GM12878 (cell line): ENCODE measurements around the gene STPG3.

Source experiments
- EED ChIP-seq: sonication (generic); IDR thresholded peaks from 2 replicates; pipeline ENCODE4 v1.6.1; 2016; ENCODE audit warnings: antibody characterized with exemption, low read depth
- FOS ChIP-seq: IDR thresholded peaks from 3 replicates; pipeline ENCODE4 v1.6.1; 2011; ENCODE audit warnings: borderline replicate concordance; ENCODE audit not compliant: insufficient read length; ENCODE audit errors: extremely low read depth
- NFYB ChIP-seq: IDR thresholded peaks from 2 replicates; pipeline ENCODE4 v1.6.1; 2011; ENCODE audit warnings: low read depth, mild to moderate bottlenecking, low read length, improper control_type of control experiment, moderate library complexity; ENCODE audit not compliant: insufficient read depth
- POLR2A ChIP-seq: IDR thresholded peaks from 2 replicates; pipeline ENCODE4 v1.6.1; 2011; ENCODE audit warnings: low read depth, mild to moderate bottlenecking, low read length
- POLR2AphosphoS5 ChIP-seq: IDR thresholded peaks from 2 replicates; pipeline ENCODE4 v1.6.1; 2011; ENCODE audit warnings: mild to moderate bottlenecking, low read length, inconsistent platforms
- SUZ12 ChIP-seq: fragments of 200-600 bp; sonication (generic); IDR thresholded peaks from one replicate; pipeline ENCODE4 v1.6.1; 2018; ENCODE audit warnings: antibody characterized with exemption, mild to moderate bottlenecking; ENCODE audit not compliant: unreplicated experiment
- TF ChIP-seq, protein P1 (sequence below), 3 experiments: IDR thresholded peaks in 2 of 3; conservative IDR thresholded peaks in 1 of 3; 2 replicates each; pipeline ENCODE4 v1.5.1; 2011; ENCODE audit warnings: low read depth in 3 of 3, low read length in 3 of 3, mild to moderate bottlenecking in 3 of 3, control low read depth in 2 of 3, moderate library complexity in 2 of 3, inconsistent platforms in 1 of 3, mixed read lengths in 1 of 3; ENCODE audit not compliant: control insufficient read depth in 2 of 3, insufficient read depth in 1 of 3; ENCODE audit errors: extremely low read depth in 1 of 3
- TF ChIP-seq, protein P2 (sequence below): fragments of 450-650 bp; IDR thresholded peaks from 2 replicates; pipeline ENCODE4 v1.6.1; 2017; ENCODE audit warnings: mild to moderate bottlenecking, low read depth, inconsistent platforms; ENCODE audit not compliant: poor library complexity, severe bottlenecking
- TF ChIP-seq, protein P3 (sequence below): fragments of 450-650 bp; IDR thresholded peaks from 2 replicates; pipeline ENCODE4 v1.6.1; 2016; ENCODE audit warnings: mild to moderate bottlenecking

DNA sequence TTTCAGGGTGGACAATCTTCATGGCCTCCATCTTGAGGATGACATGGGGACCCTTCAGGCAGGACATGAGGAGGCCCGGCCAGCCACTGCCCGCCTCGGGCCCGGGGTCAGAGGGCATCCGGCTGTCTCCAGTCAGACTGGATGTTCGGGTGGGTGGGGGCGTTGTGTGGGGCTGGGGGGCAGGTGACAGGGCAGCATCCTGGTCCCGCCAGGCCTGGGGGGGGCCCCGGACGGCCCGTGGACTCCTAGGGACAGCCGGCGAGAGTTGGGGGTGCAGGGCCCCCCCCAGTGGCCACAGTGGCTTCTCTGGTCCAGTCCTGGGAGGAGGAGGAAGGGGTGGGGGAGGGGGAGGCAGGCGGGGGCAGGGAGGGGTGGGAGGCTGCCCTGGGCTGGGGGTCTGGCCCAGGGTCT is 30.0 kb upstream of the STPG3 start:
- TF ChIP-seq, protein P1, sequence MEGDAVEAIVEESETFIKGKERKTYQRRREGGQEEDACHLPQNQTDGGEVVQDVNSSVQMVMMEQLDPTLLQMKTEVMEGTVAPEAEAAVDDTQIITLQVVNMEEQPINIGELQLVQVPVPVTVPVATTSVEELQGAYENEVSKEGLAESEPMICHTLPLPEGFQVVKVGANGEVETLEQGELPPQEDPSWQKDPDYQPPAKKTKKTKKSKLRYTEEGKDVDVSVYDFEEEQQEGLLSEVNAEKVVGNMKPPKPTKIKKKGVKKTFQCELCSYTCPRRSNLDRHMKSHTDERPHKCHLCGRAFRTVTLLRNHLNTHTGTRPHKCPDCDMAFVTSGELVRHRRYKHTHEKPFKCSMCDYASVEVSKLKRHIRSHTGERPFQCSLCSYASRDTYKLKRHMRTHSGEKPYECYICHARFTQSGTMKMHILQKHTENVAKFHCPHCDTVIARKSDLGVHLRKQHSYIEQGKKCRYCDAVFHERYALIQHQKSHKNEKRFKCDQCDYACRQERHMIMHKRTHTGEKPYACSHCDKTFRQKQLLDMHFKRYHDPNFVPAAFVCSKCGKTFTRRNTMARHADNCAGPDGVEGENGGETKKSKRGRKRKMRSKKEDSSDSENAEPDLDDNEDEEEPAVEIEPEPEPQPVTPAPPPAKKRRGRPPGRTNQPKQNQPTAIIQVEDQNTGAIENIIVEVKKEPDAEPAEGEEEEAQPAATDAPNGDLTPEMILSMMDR (IDR thresholded peaks at IDR 0.05 in 2 of 3, conservative IDR thresholded peaks at IDR 0.05 in 1 of 3; ENCODE audit: control insufficient read depth in 2 of 3, extremely low read depth in 1 of 3, insufficient read depth in 1 of 3, low read depth in 3 of 3, low read length in 3 of 3), result no peak
- no peak for TF ChIP-seq POLR2A
- TF ChIP-seq POLR2AphosphoS5, result no peak
- TF ChIP-seq, protein P2, sequence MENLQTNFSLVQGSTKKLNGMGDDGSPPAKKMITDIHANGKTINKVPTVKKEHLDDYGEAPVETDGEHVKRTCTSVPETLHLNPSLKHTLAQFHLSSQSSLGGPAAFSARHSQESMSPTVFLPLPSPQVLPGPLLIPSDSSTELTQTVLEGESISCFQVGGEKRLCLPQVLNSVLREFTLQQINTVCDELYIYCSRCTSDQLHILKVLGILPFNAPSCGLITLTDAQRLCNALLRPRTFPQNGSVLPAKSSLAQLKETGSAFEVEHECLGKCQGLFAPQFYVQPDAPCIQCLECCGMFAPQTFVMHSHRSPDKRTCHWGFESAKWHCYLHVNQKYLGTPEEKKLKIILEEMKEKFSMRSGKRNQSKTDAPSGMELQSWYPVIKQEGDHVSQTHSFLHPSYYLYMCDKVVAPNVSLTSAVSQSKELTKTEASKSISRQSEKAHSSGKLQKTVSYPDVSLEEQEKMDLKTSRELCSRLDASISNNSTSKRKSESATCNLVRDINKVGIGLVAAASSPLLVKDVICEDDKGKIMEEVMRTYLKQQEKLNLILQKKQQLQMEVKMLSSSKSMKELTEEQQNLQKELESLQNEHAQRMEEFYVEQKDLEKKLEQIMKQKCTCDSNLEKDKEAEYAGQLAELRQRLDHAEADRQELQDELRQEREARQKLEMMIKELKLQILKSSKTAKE, result no peak
- TF ChIP-seq, protein P3, sequence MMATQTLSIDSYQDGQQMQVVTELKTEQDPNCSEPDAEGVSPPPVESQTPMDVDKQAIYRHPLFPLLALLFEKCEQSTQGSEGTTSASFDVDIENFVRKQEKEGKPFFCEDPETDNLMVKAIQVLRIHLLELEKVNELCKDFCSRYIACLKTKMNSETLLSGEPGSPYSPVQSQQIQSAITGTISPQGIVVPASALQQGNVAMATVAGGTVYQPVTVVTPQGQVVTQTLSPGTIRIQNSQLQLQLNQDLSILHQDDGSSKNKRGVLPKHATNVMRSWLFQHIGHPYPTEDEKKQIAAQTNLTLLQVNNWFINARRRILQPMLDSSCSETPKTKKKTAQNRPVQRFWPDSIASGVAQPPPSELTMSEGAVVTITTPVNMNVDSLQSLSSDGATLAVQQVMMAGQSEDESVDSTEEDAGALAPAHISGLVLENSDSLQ, result no peak
- TF ChIP-seq FOS, result no peak
- no peak for TF ChIP-seq EED
- TF ChIP-seq SUZ12, result no peak
- TF ChIP-seq NFYB, result no peak
